DMS153 (cell line): Measurements from ENCODE around the gene CFAP97D2.
A peak's percentile ranks its signal among the peaks of the same experiment; 100 is the strongest.
"Not testable (repeated sequence)": the region's sequence is repeated elsewhere in the genome, so short reads cannot be mapped to it uniquely, and the experiment has no call there.

ENCODE experiments used
- DNase-seq: peaks from one replicate; lab custom pipeline; 2025; lab: John Stamatoyannopoulos, UW

The CFAP97D2 gene

DNA sequence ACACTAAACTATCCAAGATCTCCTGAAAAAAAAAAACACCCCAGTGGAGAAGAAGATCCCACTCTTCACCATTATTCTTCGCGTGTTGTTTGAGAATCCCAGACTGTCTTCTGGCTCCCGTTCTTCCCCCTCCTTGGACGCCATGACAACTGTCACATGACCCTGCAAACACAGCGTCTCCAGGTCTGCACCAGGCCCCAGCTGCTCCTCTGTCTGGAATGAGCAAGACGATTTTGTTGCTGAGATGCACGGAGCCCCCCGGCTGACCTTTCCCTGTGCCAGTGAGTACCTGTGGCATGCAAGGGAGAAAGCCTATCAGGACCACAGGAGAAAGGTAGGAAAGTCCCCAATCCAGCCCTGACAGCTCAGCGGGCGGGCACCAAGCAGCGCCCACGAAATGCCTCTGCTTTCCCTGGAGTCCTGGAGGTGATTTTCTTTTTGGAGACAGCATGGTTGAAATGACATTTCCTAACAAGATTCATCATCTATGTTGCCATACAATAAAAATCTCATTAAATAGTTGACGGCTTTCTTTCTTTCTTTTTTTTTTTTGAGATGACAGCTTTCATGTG is at the start of gene CFAP97D2:
CFAP97D2 (plus strand) TSS at position 171 of the 572 bp plus-strand sequence; CDS start at position 245, 74 bp downstream.
- no peak for DNase-seq

DNA sequence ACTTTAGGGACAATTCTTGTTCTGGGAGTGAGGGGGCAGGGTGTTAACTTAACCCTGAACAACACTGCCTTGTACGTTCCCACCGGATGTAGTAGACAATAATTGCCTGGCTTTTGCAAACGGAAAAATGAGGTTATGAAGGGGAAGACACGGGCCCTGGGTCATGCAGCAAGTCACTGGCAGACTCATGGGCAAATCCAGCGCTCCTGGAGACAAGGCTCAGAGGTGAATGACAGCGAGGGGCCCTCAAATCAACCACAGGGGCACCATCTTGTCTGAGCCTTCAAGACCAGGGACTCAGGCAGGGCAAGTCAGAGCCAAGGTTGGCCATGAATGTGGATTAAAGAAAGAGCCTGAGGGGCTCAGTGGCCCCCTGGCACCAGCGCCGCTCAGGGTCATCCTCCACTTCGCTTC is 49.4 kb upstream of the CFAP97D2 start:
- no peak for DNase-seq

GRCh38 chr13:114130131-114130836 is 48.8 kb upstream of the CFAP97D2 start:
- DNase-seq: no peak

DNA sequence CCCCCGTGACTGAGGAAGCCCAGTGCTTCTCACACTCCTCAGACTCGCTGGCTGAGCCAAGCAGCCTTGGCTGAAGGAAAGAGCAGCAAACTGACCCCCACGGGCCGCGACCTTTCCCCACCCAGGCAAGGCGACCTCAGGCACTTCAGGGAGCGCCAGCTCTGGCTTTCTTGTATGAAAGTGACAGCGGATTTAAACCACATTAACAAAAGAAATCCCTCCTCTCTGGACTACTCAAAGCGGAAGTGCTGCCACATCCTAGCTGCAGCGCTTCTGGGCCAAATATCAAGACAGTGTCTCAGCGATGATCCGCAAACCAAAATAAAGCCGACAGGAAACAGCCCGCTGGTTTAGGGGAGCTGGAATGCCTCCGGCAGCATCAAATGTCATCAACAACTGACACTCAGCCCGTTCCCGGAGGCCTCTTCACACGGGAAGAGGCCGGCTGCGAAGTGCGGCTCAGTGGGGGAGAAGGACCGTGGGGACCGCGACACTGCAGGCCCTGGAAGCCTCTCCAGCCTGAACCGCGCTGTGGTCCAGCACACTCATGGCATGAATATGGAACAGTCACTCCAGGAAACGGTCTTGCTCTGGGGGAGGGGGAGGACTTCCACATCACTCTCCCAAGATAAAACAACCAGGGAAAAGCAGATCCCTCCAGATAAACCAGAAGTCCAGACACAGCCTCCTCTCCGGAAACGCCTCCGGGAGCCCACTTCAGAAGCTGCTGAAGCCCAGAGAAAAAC is 48.0 kb upstream of the CFAP97D2 start:
- DNase-seq: no peak

DNA sequence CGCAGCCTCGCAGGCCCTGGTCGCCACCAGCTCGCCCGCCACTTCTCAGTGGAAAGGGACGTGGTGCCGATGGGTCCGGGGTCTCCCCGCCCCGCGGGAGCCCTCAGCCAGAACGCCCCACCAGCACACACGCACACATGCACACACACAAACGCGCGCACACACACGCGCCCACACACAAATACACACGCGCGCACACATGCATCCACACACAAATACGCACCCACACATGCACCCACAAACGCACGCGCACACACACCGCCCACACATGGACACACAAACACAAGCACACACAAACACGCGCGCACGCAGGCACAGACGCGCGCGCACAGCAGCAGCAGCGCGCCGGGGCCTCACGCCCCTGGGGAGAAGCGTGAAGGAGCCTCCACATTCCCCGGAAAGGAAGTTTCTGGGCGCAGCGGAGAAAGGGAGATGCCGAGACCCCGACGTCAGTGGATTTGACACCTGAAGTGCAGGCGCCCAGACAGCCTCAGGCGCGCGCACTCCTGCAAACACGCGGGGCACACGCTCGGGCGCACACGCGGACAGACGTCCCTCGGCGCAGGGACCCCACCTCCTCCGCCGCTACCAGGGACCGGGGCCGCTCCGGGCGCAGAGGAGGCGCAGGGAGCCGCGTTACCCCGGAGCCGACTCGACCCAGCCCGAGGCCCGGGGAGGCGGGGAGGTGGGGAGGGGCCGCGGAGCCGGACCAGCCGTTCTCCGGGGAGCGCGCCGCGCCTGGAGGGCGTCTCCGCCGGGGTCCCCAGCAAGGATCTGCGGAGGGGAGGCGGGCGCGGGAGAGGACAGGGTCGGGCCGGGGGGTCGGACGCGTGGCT is 47.3 kb upstream of the CFAP97D2 start:
- no peak for DNase-seq

DNA sequence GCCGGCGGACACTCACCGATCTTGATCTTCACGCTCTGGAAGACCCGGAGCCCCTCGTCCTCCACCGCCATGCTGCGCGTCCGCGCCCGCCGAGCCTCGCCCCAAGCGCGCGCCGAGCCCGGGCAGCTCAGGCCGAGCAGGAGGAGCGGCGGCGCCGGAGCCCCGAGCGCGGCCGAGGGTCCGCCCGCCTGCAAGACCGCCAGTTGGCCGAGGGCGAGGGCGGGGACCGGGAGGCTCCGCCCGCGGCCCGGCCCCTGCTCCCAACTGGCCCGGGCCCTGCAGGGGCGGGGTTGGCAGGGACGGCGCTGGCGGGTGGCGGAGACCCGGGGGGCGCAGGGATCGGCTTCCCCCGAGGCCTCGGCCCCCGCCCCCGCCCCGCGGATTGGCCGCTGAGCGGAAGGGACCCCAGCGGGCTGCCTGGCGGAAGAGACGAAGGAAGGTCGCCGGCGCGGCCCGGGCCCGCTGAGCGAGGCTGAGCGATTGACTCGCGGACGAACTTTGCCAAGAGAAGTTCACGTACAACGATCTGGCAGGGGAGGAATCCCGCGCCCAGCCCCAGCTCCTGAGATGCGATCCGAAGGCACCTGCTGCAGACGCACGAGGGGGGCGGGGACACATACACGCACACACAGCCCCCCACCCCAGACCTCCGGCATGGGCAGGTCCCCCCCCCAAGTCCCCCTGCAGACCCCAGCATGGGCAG is 46.5 kb upstream of the CFAP97D2 start, which contains the start of gene RASA3:
RASA3 (minus strand) TSS at position 205 of the 703 bp plus-strand sequence; CDS start at position 71, 134 bp downstream.
- no peak for DNase-seq

DNA sequence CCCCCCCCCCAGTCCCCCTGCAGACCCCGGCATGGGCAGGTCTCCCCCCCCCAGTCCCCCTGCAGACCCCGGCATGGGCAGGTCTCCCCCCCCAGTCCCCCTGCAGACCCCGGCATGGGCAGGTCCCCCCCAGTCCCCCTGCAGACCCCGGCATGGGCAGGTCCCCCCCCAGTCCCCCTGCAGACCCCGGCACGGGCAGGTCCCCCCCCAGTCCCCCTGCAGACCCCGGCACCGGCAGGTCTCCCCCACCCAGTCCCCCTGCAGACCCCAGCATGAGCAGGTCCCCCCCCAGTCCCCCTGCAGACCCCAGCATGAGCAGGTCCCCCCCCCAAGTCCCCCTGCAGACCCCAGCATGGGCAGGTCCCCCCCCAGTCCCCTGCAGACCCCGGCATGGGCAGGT is 45.9 kb upstream of the CFAP97D2 start:
- not testable (repeated sequence) for DNase-seq

DNA sequence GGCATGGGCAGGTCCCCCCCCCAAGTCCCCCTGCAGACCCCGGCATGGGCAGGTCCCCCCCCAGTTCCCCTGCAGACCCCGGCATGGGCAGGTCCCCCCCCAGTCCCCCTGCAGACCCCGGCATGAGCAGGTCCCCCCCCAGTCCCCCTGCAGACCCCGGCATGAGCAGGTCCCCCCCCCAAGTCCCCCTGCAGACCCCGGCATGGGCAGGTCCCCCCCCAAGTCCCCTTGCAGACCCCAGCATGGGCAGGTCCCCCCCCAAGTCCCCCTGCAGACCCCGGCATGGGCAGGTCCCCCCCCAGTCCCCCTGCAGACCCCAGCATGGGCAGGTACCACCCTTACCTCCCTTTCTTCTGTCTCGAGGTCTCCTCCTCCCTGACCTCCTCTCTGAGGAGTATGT is 45.5 kb upstream of the CFAP97D2 start:
- not testable (repeated sequence) for DNase-seq

DNA sequence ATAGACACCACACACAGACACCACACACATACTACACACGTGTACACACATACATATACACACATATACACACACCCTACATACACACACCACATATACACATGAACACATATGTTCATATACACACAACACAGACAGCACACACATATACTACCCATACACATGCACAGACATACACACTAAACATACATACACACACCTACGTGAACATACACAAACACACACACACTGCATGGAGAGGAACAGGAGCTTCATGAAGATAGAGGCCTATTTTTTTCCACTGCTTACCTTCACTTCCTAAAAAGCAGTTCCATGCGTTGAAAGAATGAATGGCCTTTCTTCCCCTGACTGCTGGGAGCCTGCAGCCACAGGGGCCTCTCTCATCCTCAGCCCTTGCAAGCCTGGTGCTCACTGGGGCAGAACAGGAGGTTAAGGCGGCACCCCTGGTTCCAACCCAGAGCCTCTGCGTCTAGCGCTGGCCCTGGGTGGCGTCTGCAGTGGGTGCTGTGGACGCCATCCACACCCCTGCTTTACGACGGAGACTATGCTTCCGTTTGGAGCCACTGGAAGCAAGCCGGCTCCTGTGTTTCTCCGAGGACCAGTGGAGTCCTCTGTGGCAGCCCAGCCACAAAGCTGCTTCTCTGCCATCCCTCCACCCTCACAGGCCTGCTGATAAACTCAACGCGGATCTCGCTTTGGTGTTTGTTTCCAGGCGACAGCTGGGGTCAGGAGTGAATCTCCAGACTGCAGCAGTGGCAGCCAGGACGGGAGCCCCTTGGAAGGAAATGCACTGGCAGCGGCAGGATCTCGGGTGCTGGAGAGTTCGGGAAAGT is 44.7 kb upstream of the CFAP97D2 start:
- no peak for DNase-seq

DNA sequence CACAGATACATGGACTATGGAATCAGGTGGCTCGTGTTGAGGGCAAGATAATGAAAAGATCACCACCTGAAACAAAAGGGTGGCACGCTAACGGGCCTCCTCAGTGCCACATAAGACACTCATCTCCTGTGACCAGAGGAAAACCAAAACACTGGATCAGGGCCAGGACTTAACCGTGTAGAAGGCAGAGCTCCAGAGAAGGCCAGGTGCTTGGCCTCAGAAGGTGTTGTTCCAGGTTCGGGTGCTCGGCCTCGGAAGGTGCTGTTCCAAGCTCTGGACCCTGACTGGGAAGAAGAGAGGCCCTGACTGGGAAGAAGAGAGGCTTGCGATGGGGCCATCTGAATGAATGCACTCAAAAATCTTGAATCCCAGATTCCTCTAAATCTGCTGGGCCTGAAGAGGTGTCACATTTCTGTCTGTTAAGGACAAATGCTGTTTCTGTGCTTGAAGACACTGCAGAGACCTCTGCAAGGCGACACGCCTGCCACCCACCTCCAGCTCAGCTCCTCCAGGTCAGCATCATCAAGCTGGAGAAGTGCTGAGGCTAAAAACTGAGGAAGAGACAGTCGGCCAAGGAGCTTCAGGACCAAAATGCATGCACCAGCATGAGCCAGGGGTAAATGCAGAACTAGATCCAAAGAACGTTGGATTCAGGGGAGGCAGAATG is 44.0 kb upstream of the CFAP97D2 start:
- DNase-seq: no peak

GRCh38 chr13:114135731-114136171 is 43.3 kb upstream of the CFAP97D2 start:
- no peak for DNase-seq

DNA sequence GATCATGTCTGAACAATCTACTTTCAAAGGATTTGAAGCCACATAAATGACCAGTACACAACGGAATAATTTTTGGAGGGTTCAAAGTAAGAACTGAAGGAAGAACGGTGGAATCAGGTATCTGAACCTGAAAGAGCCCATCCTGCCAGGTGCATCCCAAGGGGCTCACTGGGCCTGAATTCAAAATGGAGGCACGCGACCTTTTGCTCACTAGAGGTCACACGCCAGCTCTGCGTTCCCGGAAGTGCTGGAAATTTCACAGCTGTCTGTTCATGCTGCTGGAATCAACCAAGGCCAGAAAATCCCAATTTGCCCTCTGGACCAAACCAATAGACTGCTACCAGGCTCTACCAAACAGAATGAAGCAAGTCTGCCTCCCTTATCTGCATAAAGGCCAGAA is 42.5 kb upstream of the CFAP97D2 start:
- no peak for DNase-seq

DNA sequence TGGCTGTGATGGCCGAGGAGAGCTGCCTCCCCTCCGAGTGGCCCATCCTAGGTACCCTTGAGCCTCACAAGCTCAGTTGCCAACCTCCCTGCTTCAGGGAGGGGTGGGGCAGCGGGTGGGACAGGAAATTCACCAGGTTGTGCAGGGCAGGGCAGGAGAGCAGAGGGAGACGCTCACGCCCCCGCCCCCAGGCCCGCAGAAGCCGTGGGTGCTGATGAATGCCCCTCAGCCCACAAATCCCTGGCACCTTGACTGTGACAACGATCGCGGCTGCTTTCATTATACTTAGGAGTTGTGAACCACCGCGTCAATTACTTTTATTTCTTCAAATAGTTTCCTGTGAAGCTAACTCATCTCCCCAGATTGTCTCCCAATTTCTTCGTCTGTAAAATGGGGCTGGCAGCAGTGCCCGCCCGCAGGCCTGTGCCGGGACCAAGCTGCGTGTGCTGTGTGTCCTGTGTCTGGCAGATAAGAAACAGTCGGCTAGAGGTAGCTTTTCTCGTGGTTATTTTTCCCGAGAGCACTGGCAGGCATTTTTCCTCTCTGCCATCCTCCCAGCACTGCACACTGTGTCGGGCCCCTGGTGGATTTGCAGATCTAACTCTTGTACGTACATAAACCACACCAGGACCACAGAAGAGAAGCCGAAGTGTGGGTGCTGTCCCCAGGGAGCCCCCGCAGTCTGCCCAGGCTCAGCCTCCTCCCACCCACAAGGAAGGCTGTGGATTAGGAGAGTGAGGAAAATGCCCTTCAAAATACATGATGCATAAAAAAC is 38.7 kb upstream of the CFAP97D2 start:
- DNase-seq: no peak

DNA sequence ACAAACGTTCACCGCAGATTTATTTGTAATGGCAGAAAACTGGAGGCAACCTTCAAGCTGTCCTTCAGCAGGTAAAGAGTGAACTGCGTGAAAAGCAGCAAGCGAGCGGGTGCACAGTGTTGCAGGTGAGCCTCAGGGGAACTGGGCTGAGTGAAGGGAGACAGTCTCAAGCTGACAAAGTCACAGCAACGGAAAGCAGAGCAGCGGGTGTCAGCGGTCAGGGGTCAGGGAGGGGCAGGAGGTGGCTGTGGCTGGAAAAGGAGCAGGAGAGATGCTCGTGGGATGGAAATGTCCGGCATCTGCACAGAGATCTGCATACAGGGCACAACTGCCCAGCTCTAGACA is 38.2 kb upstream of the CFAP97D2 start:
- DNase-seq: no peak

- DNase-seq: no peak
Measured at GRCh38 chr13:114141261-114141996, 37.6 kb upstream of the CFAP97D2 start.

DNA sequence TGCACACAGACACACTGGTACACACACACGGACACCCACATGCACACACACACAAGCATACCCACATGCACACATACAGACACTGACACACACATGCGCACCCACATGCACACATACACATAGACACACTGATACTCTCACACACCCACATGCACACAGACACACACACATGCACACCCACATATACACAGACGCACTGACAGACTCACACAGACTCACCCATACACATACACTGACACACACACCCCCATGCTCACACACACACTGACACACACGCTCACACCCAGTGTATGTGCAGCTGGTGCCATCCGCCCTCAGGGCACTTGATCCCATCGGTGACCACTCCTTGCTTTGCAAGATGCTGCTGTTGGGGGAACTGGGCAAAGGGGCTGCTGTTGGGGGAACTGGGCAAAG is 36.9 kb upstream of the CFAP97D2 start:
- no peak for DNase-seq

DNA sequence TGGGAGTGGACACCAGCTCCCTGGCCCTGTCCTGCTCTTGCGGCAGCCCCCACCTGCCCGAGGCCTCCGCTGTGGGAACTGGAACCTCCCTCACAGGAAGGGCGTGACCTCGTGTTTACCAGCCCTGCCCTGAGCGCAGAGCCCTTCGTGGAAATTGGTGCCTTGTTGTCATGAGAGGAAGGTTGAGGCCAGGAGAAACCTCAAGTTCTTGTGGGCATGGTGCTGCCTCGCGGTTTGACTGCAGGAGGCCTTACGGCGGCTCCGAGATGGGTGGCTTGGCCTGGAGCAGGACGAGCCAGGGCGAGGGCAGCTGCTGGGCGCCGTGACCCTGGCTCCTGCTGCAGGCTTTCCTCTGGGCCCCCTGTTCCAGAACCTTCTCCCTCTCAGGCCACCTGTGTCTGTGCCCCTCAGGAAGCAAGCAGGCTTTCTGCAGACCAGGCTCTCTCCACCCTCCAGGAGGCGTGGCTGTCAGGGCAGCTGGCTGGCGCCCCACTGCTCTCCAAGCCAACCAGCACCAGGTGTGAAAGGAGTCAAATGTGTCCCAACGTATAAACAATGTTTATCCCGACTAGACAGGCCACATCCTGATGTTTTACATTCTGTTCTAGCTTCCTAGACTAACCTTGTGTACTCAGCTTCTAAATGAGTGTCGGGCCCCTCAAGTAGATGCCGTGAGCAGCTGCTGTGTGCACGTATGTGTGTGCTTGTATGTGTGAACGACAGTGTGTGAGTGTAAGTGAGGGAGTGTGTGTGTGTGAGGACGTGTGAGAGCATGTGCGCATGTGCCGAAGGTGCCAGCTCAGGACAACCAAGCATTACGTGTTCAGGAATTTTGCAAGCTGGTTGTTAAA is 36.2 kb upstream of the CFAP97D2 start:
- peak; percentile 92 for DNase-seq
